ENCODE data around the gene MPPE1.
"Not testable (repeated sequence)": the region's sequence is repeated elsewhere in the genome, so short reads cannot be mapped to it uniquely, and the experiment has no call there.

Gene MPPE1

DNA sequence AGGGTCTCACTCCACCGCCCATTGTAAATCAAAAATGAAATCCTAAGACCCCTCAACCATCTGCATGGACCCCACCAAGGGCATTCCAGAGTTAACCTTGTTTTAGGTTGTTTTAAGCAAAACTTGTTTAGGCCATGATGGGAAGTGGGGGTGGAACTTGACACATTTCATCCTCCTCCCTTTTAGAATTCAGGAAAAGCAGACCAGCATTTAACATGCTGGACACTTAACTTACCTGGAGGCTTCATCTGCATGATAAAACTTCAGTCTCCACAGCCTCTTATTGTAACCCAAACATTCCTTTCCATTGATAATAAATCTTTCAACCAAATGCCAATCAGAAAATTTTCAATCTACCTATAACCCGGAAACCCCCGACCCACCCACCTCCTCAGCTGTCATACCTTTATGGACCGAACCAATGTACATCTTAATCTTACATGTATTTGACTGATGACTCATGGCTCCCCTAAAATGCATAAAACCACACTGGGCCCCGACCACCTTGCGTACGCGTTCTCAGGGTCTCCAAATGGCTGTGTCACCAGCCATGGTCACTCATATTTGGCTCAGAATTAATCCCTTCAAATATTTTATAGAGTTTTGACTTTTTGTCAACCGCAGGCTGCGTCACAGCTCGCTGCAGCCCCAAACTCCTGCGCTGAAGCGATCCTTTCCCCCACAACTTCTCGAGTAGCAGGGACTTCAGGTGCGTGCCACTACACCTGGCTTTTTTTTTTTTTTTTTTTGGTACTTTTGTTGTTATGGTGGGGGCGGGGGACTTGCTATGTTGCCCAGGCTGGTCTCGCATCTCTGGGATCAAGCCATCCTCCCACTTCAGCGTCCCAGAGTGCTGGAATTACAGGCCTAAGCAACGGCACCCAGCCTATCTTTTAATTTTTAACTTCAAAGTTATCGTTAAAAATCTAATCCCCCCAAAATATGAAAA is 917 bp downstream of the MPPE1 start:
- peak; percentile 66 for FAIRE-seq
- DNase-seq (ENCODE audit: insufficient read length, low spot score) = no peak
- TF ChIP-seq SPI1 (IDR thresholded peaks at IDR 0.05; ENCODE audit: low read depth, low read length) = no peak
- no peak for TF ChIP-seq POLR2AphosphoS5 (IDR thresholded peaks at IDR 0.05; ENCODE audit: low read depth, low read length)
- TF ChIP-seq TAF1 (IDR thresholded peaks at IDR 0.05; ENCODE audit: low read depth, low read length) = no peak
- TF ChIP-seq PAX5 (IDR thresholded peaks at IDR 0.05; ENCODE audit: insufficient read depth, low read length, severe bottlenecking) = no peak
- TF ChIP-seq POU2F2 (IDR thresholded peaks at IDR 0.05; ENCODE audit: low read depth, low read length) = no peak
- TF ChIP-seq POLR2A (IDR thresholded peaks at IDR 0.05; ENCODE audit: low read depth, low read length) = no peak

DNA sequence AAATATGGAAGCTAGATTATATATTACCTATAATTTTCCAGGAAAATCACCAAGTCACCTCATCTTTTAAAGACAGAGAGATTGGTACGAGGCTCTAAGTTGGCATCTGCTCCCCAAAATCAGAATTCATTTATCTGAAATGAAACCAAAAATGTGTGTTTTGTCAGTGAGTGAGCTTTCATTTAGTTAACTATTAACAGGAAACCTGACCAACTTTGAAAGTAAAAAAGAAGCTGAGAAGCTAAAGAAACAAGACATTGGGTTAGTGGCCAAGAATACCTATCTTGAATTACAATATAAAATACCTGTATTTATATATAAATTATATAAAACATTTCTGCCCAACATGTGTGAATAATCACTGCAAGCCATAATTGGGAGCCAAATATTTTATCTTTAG is 1.9 kb downstream of the MPPE1 start:
- no peak for TF ChIP-seq PAX5 (IDR thresholded peaks at IDR 0.05; ENCODE audit: insufficient read depth, low read length, severe bottlenecking)
- no peak for TF ChIP-seq POLR2AphosphoS5 (IDR thresholded peaks at IDR 0.05; ENCODE audit: low read depth, low read length)
- no peak for TF ChIP-seq TAF1 (IDR thresholded peaks at IDR 0.05; ENCODE audit: low read depth, low read length)
- TF ChIP-seq POU2F2 (IDR thresholded peaks at IDR 0.05; ENCODE audit: low read depth, low read length) = no peak
- no peak for TF ChIP-seq POLR2A (IDR thresholded peaks at IDR 0.05; ENCODE audit: low read depth, low read length)
- TF ChIP-seq SPI1 (IDR thresholded peaks at IDR 0.05; ENCODE audit: low read depth, low read length) = no peak
- no peak for FAIRE-seq

DNA sequence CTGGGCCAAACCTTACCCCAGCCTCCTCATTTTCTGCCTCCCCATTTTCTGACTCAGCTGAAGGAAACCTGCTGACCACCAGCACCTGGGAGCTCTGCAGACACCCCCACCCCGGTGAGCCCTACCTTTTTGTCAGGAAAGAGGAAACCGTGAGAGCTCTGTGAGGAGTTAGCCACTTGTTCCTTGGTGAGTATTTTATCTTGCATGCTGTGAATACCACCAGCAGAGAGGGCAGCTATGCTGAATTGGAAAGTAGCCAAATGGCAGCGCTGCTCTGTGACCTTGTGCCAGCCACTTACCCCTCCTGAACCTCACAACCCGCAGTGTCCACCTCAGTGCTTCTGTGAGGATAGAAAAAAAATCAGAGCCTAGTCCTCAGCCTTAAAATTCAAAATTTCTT is 2.5 kb downstream of the MPPE1 start:
- TF ChIP-seq POLR2A (IDR thresholded peaks at IDR 0.05; ENCODE audit: low read depth, low read length) = no peak
- TF ChIP-seq POU2F2 (IDR thresholded peaks at IDR 0.05; ENCODE audit: low read depth, low read length) = no peak
- TF ChIP-seq PAX5 (IDR thresholded peaks at IDR 0.05; ENCODE audit: insufficient read depth, low read length, severe bottlenecking) = no peak
- TF ChIP-seq POLR2AphosphoS5 (IDR thresholded peaks at IDR 0.05; ENCODE audit: low read depth, low read length) = no peak
- no peak for TF ChIP-seq TAF1 (IDR thresholded peaks at IDR 0.05; ENCODE audit: low read depth, low read length)
- DNase-seq (ENCODE audit: insufficient read length, low spot score) (no peak), FAIRE-seq (no peak)

More for the DNA sequence above, 1.9 kb downstream of the MPPE1 start:
- no peak for DNase-seq (ENCODE audit: insufficient read length, low spot score)

DNA sequence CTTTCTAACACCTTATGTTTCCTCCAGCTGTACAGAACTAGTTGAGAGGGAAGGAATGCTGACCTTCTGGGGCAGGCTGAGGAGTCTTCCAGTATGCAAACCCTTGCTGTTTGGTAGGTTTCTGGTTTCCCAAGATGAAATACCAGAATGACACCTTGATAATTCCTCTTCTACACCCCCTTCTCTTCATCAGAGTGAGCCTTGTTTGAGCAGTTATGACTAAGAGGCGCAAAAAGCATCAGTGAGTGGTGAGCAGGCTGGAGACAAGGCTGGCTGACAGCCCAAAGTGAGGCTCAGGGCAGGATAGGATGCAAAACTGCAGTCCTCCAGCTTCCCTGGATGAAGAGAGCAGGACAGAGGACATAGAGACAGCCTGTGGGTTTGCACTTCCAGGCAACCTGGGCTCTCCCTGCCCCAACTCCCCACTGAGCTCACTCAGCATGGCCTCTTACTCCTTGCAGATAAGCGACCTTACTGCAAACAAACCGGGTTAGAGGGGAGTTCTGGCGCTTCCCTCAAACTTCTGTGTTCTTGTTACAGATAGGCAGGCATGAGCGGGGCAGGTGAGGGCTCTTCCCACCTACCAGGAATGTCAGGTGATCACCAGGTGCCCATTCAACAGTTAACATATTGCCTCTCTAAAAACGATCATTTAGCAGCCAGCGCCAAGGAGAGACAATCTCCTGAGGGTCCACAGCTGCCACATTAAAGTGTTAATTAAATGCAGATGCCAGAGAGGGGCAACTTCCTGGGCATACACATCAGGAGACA is 5.4 kb downstream of the MPPE1 start:
- FAIRE-seq (no peak), DNase-seq (ENCODE audit: insufficient read length, low spot score) (no peak)
- no peak for TF ChIP-seq TAF1 (IDR thresholded peaks at IDR 0.05; ENCODE audit: low read depth, low read length)
- no peak for TF ChIP-seq PAX5 (IDR thresholded peaks at IDR 0.05; ENCODE audit: insufficient read depth, low read length, severe bottlenecking)
- TF ChIP-seq POLR2AphosphoS5 (IDR thresholded peaks at IDR 0.05; ENCODE audit: low read depth, low read length) = no peak
- no peak for TF ChIP-seq POU2F2 (IDR thresholded peaks at IDR 0.05; ENCODE audit: low read depth, low read length)
- TF ChIP-seq SPI1 (IDR thresholded peaks at IDR 0.05; ENCODE audit: low read depth, low read length) = no peak
- no peak for TF ChIP-seq POLR2A (IDR thresholded peaks at IDR 0.05; ENCODE audit: low read depth, low read length)

DNA sequence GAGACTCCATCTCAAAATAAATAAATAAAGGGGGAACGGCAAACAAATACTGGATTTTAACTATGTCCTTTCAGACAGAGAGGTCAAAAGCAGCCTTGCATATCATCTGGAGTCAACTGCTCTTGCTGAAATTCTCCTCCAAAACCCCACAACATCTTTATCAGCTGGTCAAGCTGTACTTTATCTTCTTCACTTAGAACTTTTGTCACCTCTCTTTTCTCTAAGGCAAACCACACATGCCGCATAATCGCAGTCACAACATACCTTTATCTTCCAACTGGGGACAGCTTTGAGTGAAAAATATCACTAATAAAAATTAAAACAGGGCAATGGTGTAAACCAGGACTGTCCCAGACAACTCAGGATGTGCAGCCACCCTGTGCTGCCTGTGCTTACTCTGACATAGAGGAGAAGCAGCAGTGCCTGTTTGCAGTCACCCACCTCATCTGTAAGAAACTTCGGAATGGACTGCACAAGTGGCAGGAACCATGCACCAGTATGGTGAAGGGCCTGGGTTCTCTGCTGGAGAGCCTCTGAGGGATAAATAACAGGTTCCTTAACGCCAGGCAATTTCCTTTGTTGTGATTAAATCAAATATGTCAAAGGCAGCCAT is 6.2 kb downstream of the MPPE1 start:
- TF ChIP-seq SPI1 (IDR thresholded peaks at IDR 0.05; ENCODE audit: low read depth, low read length) (no peak), TAF1 (IDR thresholded peaks at IDR 0.05; ENCODE audit: low read depth, low read length) (no peak), POU2F2 (IDR thresholded peaks at IDR 0.05; ENCODE audit: low read depth, low read length) (no peak), POLR2AphosphoS5 (IDR thresholded peaks at IDR 0.05; ENCODE audit: low read depth, low read length) (no peak), POLR2A (IDR thresholded peaks at IDR 0.05; ENCODE audit: low read depth, low read length) (no peak), PAX5 (IDR thresholded peaks at IDR 0.05; ENCODE audit: insufficient read depth, low read length, severe bottlenecking) (no peak)
- FAIRE-seq (no peak), DNase-seq (ENCODE audit: insufficient read length, low spot score) (no peak)

DNA sequence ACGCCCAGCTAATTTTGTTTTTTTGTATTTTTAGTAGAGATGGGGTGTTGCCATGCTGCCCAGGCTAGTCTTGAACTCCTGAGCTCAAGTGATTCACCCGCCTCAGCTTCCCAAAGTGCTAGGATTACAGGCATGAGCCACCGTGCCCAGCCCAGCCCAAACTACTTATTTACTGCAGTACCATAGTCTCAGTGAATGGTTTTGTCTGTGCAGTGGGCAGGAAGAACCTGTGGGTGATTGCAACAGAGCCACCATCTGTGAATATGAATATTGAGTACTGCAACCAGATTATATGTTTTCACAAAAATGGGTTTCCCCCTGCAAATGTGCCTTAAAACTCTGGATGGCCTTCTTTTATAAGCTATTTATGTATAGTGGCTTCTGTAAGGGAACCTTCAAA is 9.1 kb downstream of the MPPE1 start:
- DNase-seq (ENCODE audit: insufficient read length, low spot score) = no peak
- no peak for TF ChIP-seq TAF1 (IDR thresholded peaks at IDR 0.05; ENCODE audit: low read depth, low read length)
- no peak for FAIRE-seq

DNA sequence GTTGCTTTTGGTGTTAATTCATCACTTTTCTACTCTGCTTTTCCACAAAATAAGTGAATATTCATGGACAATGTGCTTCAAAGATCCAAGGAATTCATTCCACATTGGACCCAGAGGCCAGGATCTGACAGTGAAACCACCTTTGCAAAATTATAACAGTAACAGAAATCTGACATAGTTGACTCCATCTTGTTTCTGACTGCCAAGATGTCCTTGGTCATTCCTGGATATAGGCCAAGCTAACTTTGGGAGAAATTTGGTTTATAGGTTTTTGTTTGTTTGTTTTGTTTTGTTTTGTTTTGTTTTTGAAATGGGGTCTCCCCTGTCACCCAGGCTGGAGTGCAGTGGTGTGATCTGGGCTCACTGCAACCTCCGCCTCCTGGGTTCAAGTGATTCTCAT is 10.3 kb downstream of the MPPE1 start:
- DNase-seq (ENCODE audit: insufficient read length, low spot score) = no peak
- TF ChIP-seq POLR2AphosphoS5 (IDR thresholded peaks at IDR 0.05; ENCODE audit: low read depth, low read length) (no peak), SPI1 (IDR thresholded peaks at IDR 0.05; ENCODE audit: low read depth, low read length) (no peak), TAF1 (IDR thresholded peaks at IDR 0.05; ENCODE audit: low read depth, low read length) (no peak), POU2F2 (IDR thresholded peaks at IDR 0.05; ENCODE audit: low read depth, low read length) (no peak)
- FAIRE-seq = no peak

DNA sequence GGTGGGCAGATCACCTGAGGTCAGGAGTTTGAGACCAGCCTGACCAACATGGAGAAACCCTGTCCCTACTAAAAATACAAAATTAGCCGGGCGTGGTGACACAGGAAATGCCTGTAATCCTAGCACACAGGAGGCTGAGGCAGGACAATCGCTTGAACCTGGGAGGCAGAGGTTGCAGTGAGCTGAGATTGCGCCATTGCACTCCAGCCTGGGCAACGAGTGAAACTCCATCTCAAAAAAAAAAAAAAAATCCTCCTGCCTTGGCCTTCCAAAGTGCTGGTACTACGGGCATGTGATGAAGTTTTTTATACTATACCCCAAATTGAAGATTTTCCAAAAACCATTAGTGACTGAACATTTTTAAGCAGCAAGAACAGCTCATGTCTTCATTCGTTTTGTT is 15.7 kb downstream of the MPPE1 start:
- FAIRE-seq; DNase-seq (ENCODE audit: insufficient read length, low spot score): not testable (repeated sequence)

DNA sequence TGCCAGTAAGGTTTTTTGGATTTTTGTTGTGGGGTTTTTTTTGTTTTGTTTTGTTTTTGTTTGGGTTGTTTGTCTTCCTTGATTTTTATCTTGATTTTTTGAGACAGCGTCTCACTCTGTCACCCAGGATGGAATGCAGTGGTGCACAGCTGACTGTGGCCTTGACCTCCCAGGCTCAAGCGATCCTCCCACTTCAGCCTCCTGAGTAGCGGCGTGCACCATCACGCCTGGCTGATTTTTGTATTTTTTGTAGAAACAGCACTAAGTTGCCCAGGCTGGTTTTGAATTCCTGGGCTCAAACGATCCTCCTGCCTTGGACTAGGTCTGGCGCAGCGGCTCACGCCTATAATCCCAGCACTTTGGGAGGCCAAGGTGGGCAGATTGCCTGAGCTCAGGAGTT is 16.4 kb downstream of the MPPE1 start:
- FAIRE-seq = no peak
- TF ChIP-seq TAF1 (IDR thresholded peaks at IDR 0.05; ENCODE audit: low read depth, low read length) = no peak
- no peak for TF ChIP-seq POU2F2 (IDR thresholded peaks at IDR 0.05; ENCODE audit: low read depth, low read length)
- no peak for TF ChIP-seq SPI1 (IDR thresholded peaks at IDR 0.05; ENCODE audit: low read depth, low read length)
- TF ChIP-seq POLR2A (IDR thresholded peaks at IDR 0.05; ENCODE audit: low read depth, low read length) = no peak
- TF ChIP-seq POLR2AphosphoS5 (IDR thresholded peaks at IDR 0.05; ENCODE audit: low read depth, low read length) = no peak
- TF ChIP-seq PAX5 (IDR thresholded peaks at IDR 0.05; ENCODE audit: insufficient read depth, low read length, severe bottlenecking) = no peak
- no peak for DNase-seq (ENCODE audit: insufficient read length, low spot score)

Measured in GM12891 (cell line).